Measurements from ENCODE around the gene IWS1. TPM values are rescaled to one million over a fixed set of nuclear protein-coding genes. Genes with fewer than 3 reads are reported as not detected.

The IWS1 gene
- total RNA-seq, result 10 to 100 TPM; 40.5 to 59.7 (median 44.3) TPM
- 10 to 100 TPM; 18.8 to 28.1 (median 22.0) TPM for polyA plus RNA-seq
- long read RNA-seq, donor 1, transcript IWS1-201 (14 exons, 2,958 nt), result major isoform, 5 of 6 reads
- long read RNA-seq, donor 1, partial matches to known transcripts, result 0 of 6 reads
- long read RNA-seq, donor 1, other reads (novel, unspliced or antisense), result 0 of 6 reads
- long read RNA-seq, donor 2, partial matches to known transcripts, result 5 of 6 reads
- long read RNA-seq, donor 2, other reads (novel, unspliced or antisense), result 0 of 6 reads

DNA sequence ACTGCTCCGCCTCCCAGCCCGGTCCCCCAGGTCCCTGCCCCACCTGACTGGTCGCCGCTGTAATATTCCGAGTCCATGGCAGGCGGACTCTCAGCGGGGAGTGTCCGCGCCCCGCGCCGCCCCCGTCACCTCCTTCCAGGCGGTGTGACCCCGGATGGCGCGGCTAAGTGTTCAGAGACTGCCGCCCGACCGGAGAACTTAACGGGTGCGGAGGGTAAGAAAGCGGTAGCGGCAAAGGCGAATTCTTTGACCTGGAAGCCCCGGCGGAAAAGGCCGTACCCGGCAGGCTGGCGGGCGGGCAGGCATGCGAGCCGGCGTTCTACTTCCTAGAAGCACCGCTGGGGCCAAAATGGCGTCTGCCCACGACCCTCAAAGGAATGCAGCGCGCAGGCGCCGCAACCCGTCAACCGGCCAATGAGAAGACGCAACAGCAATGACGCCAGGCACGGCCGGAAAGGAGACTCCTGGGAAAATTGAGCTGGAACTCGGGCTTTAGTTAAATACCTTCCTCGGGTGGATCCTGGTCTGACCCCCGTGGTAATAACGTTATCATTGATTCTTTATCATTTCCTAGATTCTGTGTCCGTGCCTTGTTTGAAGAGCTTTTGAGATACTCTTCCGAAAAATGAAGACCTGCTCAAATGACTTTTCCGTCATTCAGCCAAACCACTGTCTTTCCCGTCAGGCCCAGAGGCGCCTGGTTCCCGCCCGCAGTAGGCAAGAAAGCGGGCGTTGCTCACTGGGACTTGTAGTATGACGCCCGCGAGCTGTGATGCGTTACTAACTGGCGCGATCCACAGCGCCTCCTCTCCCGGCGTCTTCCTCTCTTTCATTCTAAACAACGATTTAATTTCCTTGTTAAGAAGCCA, at the start of gene IWS1:
TSS of gene IWS1 (minus strand) at position 358 of the 869 bp plus-strand sequence. CDS start at position 77, 281 bp downstream.
- intact Hi-C loops (cut with DNase I; ENCODE audit: low total_unique reads), result no loop called here
- peak; percentile 97 for DNase-seq
- peak within 1 kb of the TSS; percentile 89 to 98 (median 96) for H3K27ac ChIP-seq
- WGBS, 5 donors, result 0 to 1% (median 0%) methylated on average over 35 to 70 of the region's 70 CpGs
- H3K27me3 ChIP-seq (replicated peaks in 1 of 7), result no peaks in the 10 kb centered on the region
- H3K4me1 ChIP-seq, result peaks cover 19 to 54% (median 34%) of the 10 kb centered on the region in 6 donors
- peaks cover 0 to 27% (median 14%) of the 10 kb centered on the region in 6 donors for H3K36me3 ChIP-seq
- H3K4me3 ChIP-seq, result peak within 1 kb of the TSS; percentile 55 to 98 (median 90)
- H3K9me3 ChIP-seq, result peaks cover 0 to 4% (median 0%) of the 10 kb centered on the region in 8 donors
- TF ChIP-seq, protein P1, sequence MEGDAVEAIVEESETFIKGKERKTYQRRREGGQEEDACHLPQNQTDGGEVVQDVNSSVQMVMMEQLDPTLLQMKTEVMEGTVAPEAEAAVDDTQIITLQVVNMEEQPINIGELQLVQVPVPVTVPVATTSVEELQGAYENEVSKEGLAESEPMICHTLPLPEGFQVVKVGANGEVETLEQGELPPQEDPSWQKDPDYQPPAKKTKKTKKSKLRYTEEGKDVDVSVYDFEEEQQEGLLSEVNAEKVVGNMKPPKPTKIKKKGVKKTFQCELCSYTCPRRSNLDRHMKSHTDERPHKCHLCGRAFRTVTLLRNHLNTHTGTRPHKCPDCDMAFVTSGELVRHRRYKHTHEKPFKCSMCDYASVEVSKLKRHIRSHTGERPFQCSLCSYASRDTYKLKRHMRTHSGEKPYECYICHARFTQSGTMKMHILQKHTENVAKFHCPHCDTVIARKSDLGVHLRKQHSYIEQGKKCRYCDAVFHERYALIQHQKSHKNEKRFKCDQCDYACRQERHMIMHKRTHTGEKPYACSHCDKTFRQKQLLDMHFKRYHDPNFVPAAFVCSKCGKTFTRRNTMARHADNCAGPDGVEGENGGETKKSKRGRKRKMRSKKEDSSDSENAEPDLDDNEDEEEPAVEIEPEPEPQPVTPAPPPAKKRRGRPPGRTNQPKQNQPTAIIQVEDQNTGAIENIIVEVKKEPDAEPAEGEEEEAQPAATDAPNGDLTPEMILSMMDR (IDR thresholded peaks at IDR 0.05 in 8 of 11, conservative IDR thresholded peaks at IDR 0.05 in 3 of 11), result peak; percentile 31 to 76 (median 56)
- TF ChIP-seq POLR2A (IDR thresholded peaks at IDR 0.05), result peak in 1 of 3 donors; percentile 15
- TF ChIP-seq POLR2AphosphoS5 (IDR thresholded peaks at IDR 0.05), result peak; percentile 84 to 94 (median 90)

DNA sequence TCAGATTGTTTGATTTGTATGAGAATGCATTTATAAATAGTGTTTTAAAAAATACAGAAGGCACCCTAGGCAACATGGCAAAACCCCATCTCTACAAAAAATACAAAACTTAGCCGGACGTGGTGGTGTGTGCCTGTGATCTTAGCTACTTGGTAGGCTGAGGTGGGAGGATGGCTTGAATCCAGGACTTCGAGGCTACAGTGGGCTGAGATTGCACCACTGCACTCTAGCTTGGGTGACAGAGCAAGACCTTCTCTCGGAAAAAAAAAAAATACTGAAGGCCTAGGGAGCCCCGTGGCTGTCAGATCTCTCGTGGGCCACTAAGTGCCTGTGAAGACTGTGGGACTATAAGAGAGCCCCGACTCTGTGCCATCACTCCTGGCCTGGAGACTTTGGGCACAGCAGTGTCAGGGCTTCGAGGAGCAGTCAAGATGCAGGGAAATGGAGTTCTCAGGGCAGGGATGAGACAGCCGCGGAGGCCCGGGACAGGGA, 49.7 kb upstream of the IWS1 start:
- peak overlapping the region in 4 of 8 donors; percentile 1 to 45 (median 29) for H3K27ac ChIP-seq
- H3K4me1 ChIP-seq, result peaks cover 7 to 51% (median 30%) of the 10 kb centered on the region in 6 donors
- intact Hi-C loops (cut with DNase I; ENCODE audit: low total_unique reads), result no loop called here
- H3K36me3 ChIP-seq, result no peaks in the 10 kb centered on the region
- 61 to 69% (median 66%) methylated on average over 10 to 11 of the region's 11 CpGs for WGBS, 5 donors
- DNase-seq, result peak; percentile 65
- no peaks in the 10 kb centered on the region for H3K27me3 ChIP-seq (replicated peaks in 1 of 7)
- H3K9me3 ChIP-seq, result no peaks in the 10 kb centered on the region
- TF ChIP-seq POLR2AphosphoS5 (IDR thresholded peaks at IDR 0.05) (no peak), POLR2A (IDR thresholded peaks at IDR 0.05) (no peak)
- TF ChIP-seq, protein P1 (IDR thresholded peaks at IDR 0.05 in 8 of 11, conservative IDR thresholded peaks at IDR 0.05 in 3 of 11), result no peak
- no peak overlapping the region for H3K4me3 ChIP-seq

DNA sequence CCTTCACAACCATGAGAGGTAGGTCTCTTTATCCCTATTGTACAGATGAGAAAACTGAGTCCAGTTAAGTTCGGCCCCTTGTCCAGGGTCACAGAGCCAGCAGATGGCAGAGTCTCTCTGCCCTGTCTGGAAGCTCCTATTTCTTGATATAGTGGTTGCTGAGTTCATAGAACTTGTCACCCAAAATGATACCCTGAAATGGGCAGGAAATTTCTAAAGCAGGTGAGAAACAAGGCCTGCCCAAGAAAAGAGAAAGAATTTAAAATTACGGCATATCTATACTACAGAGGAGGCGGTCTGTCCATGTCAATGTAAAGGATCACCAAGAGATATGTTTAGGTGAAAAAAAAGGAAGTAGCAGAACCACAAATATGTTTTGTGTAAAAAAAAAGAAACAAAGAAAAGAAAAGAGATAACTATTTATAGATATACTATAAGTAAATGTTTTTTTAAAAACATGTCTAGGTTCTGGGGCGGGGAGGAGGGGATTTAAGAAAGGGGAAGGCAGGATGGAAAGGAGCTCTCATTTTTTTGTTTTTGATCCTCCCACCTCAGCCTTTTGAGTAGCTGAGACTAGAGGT, 49.0 kb upstream of the IWS1 start:
- no peaks in the 10 kb centered on the region for H3K9me3 ChIP-seq
- no peaks in the 10 kb centered on the region for H3K27me3 ChIP-seq (replicated peaks in 1 of 7)
- H3K4me3 ChIP-seq, result no peak overlapping the region
- WGBS, 5 donors, result 54 to 70% (median 58%) methylated on average over 4 of the region's 4 CpGs
- DNase-seq, result peak; percentile 6
- peak overlapping the region in 4 of 8 donors; percentile 1 to 45 (median 29) for H3K27ac ChIP-seq
- H3K36me3 ChIP-seq, result no peaks in the 10 kb centered on the region
- peaks cover 7 to 50% (median 30%) of the 10 kb centered on the region in 6 donors for H3K4me1 ChIP-seq
- intact Hi-C loops (cut with DNase I; ENCODE audit: low total_unique reads), result no loop called here
- TF ChIP-seq, protein P1 (IDR thresholded peaks at IDR 0.05 in 8 of 11, conservative IDR thresholded peaks at IDR 0.05 in 3 of 11), result peak in 1 of 11 experiments; percentile 14
- TF ChIP-seq POLR2A (IDR thresholded peaks at IDR 0.05), result no peak
